T-helper 1 cell treated with Interleukin-12 subunit alpha and Interleukin-12 subunit beta and Interleukin-4 antibody, amounts not matched to agents 30 ng/mL and 1 ng/mL, for 36 hours (primary cell): ENCODE measurements around the gene HSPA12B. TPM values are rescaled to one million over a fixed set of nuclear protein-coding genes. Genes with fewer than 3 reads are reported as not detected.

ENCODE experiments used
- intact Hi-C: fragments of 100-400 bp; cut with micrococcal nuclease; formaldehyde crosslinking; loops from one replicate; pipeline ENCODE4 v1.15.1; 2024
- total RNA-seq: library from RNA; stranded (reverse); gene quantifications from 2 replicates; pipeline ENCODE4 v1.2.3, GENCODE V29; 2022

Gene HSPA12B, protein sequence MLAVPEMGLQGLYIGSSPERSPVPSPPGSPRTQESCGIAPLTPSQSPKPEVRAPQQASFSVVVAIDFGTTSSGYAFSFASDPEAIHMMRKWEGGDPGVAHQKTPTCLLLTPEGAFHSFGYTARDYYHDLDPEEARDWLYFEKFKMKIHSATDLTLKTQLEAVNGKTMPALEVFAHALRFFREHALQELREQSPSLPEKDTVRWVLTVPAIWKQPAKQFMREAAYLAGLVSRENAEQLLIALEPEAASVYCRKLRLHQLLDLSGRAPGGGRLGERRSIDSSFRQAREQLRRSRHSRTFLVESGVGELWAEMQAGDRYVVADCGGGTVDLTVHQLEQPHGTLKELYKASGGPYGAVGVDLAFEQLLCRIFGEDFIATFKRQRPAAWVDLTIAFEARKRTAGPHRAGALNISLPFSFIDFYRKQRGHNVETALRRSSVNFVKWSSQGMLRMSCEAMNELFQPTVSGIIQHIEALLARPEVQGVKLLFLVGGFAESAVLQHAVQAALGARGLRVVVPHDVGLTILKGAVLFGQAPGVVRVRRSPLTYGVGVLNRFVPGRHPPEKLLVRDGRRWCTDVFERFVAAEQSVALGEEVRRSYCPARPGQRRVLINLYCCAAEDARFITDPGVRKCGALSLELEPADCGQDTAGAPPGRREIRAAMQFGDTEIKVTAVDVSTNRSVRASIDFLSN
- total RNA-seq, result not detected in 2 replicates

GRCh38 chr20:3732327-3733118, at the start of gene HSPA12B:
TSS of gene HSPA12B (plus strand) at chr20:3732685. CDS start at chr20:3738675, 5,990 bp downstream.
- intact Hi-C loops, result no loop called here

DNA sequence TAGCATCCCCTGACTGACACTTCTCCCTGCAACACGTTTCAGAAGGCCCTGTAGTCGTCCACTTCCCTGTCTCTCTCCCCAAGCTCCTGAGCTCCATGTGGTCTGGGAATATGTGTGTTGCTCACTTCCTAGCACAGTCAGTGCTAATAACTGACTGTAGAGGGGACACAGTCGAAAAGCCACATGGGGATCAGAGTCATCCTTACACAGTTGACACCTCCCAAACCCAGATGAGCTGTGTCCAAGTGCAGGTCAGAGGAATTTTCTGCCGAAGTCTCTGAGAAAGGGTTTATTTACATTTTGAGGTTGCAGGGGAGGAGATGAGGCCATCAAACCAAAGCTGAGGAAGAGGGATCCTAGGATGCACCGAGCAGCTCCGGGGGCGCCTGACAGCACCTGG, 47.1 kb upstream of the HSPA12B start:
- intact Hi-C loops, result no loop called here

- intact Hi-C loops, result no loop called here
These were observed 46.1 kb upstream of the HSPA12B start for GRCh38 chr20:3686421-3686820.

DNA sequence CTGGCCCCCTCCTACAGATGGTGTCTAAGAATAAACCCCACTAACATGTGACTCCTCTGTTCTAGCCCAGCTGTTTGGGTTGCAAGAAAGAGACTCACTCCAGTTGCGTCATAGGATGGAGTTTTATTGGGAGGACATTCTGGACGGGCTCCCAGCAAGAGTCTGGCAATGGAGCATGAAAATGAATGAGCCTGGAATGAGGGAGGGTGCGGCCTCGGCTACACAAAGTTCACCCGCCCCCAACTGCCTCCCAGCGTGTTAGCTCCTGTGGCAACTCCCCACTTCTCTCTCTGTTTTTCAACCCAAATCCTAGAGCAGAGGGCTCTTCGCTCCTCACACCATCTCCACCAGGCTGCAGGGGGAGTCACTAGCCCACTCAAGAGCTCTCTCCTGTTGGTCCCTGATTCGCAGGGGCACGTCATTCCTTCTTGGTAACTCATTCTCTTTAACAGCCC, 45.6 kb upstream of the HSPA12B start:
- intact Hi-C loops, result no loop called here

DNA sequence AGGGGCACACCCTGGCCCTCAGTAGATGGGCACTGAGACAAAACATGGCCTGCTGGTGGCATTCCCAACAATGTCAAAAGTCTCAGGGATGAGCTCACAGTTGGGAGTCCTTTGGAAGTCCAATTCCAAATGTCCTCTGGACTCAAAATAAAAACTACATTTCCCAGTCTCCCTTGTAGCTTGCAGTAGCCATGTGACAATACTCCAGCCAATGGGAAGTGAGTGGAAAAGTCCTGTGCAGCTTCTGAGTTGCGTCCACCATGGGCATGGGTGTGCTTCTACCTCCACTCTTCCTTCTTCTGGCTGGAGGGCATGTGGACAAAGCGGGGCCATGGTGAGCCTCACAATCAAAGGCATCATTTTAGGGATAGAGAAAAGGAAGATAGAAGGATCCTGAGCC, 44.8 kb upstream of the HSPA12B start:
- intact Hi-C loops, result no loop called here

GRCh38 chr20:3689978-3690377, 42.5 kb upstream of the HSPA12B start:
- intact Hi-C loops, result no loop called here

DNA sequence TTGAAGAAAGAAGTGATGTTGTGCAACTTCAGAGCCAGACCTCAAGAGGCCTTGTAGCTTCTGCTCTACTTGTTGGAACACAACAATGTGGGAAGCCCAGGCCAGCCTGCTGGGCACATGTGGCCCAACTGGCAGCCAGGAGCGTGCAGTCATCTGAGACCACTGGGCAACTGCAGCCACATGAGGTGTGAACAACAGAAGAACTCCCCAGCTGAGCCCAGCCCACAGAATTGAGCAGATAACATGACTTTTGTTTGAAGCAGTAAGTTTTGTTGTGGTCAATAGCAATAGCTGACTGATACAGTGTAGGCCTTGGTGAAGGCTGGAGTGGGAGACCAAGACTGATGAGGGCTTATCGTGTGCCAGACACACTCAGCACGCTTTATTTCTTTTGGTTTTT, 42.1 kb upstream of the HSPA12B start:
- intact Hi-C loops, result no loop called here

- intact Hi-C loops, result no loop called here
These were observed 41.2 kb upstream of the HSPA12B start for GRCh38 chr20:3691306-3691705.

DNA sequence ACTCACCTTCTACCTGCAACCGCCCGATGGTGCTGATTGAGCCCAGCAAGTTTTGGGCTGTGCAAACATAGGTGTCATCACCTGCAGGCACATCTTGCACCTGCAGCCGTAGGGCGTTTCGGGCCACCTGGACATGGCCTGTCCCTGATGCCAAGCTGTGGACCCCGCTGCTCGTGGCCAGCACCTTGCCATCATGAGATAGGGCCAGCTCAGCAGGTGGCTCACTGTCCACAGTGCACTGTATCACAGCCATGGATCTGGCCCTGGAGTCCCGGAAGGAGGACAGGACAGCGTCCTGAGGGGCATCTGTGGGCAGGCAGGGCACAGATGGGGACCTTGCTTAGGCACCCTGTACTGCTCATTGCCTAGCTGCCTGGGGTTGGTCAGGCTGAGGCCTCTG, 40.6 kb upstream of the HSPA12B start:
- intact Hi-C loops, result no loop called here

DNA sequence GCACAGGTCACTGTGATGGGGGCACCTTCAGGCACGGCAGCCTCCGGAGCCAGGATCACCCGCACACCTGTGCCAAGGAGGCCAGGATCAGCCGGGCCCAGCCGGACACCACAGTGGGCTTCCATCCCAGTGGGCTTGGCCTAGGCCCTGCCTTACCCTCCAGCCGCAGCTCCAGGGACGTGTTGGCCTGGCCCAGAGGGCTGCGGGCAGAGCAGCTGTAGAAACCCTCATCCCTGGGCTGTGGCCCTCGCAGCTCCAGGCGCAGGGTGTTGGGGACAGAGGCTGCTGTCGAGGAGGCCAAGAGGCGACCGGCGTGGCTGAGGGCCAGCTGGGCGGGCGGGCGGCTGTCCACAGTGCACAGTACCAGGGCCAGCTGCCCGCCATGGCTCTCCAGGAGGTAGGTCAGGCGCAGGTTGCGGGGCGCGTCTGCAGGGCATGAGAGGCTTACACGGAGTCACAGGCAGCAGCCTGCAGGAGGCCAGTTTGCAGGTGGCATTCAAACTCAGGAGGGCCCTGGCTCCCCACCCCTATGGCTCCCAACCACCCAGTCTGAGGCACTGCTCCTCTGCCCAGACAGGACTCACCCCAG, 39.7 kb upstream of the HSPA12B start:
- intact Hi-C loops, result no loop called here

DNA sequence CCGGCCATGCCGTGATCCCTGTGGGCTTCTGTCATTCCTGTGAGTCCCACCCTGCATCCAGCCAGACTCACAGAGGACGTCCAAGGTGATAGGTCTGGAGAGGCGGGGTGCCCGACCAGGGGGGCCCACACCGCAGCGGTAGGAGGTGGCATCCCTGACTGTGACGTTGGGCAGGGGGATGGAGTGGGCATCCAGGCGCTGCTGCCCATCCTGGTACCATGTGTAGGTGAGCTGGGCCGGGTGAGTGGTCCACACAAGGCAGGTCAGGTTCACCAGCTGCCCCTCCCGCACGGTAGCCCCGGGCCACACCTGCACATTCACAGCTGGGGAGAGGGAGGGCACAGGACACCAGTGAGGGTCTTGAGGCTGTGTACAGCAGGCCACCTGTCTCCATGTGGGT, 39.1 kb upstream of the HSPA12B start:
- intact Hi-C loops, result no loop called here

GRCh38 chr20:3694864-3695263, 37.6 kb upstream of the HSPA12B start:
- intact Hi-C loops, result no loop called here

- intact Hi-C loops, result no loop called here
These were observed 36.3 kb upstream of the HSPA12B start for GRCh38 chr20:3696200-3696599.

DNA sequence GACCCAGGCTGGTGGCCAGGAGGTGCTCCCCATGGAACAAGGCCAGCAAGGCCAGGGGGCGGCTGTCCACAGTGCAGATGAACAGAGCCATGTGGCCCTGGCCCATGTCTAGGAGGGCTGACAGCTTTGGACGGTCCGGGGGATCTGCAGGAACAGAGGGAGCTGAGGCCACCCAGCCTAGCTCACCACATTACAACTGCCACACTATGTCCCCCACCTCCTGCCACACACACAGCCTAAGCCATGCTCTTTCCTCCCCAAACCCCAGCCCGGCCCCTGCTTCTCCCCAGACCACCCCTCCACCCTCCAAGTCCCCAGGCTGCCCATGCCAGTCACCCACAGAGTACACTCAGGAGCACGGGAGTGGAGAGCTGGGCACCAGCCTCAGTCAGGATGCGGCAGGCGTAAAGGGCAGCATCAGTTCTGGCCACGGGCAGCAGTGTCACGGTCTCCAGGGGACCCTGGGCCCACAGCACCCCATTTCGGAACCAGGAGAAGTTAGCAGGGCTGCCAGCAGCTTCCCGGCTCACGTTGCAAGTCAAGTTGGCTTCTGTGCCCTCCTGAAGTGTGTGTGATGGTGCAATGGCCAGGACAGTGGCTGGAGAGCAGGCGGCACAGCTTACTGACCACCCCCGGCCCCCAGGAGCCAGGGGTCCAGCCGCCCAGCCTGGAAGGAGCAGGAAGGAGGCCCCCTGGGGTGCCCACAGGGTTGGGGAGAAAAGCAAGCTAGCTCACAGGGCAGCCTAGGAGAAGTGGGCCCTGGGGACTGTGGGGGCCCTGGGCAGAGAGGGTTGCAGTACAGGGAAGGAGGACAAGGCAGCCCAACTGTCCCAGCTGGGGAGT, 35.5 kb upstream of the HSPA12B start:
- intact Hi-C loops, result no loop called here

- intact Hi-C loops, result no loop called here
These were observed 34.7 kb upstream of the HSPA12B start for GRCh38 chr20:3697588-3698305.

GRCh38 chr20:3698591-3699001, 33.9 kb upstream of the HSPA12B start:
- intact Hi-C loops, result no loop called here

- intact Hi-C loops, result no loop called here
These were observed 33.4 kb upstream of the HSPA12B start for GRCh38 chr20:3699037-3699436.

- intact Hi-C loops, result no loop called here
These were observed 31.2 kb upstream of the HSPA12B start for GRCh38 chr20:3701061-3701998.
